Trophoblast cell (in vitro differentiated cells and primary cell): ENCODE results near the gene ZFAND4.

ENCODE experiments used
- DNase-seq, 2 donors: peaks; one replicate each; pipeline ENCODE4 v3.0.0-alpha.2; 2016
- H2AFZ ChIP-seq: 2 replicates; pipeline ENCODE4 v1.6.1; 2013; ENCODE audit warnings: low read length, moderate library complexity, mild to moderate bottlenecking; ENCODE audit not compliant: insufficient read depth, poor library complexity
- H2AK5ac ChIP-seq: 2 replicates; pipeline ENCODE4 v1.6.1; 2013; ENCODE audit warnings: mild to moderate bottlenecking, low read length
- H2BK120ac ChIP-seq: 2 replicates; pipeline ENCODE4 v1.6.1; 2013; ENCODE audit warnings: low read length, mild to moderate bottlenecking, moderate library complexity; ENCODE audit not compliant: insufficient read depth, poor library complexity
- H2BK12ac ChIP-seq: 2 replicates; pipeline ENCODE4 v1.6.1; 2013; ENCODE audit warnings: mild to moderate bottlenecking, low read length, moderate library complexity
- H2BK5ac ChIP-seq: 2 replicates; pipeline ENCODE4 v1.6.1; 2013; ENCODE audit warnings: low read length, low read depth, moderate library complexity, mild to moderate bottlenecking; ENCODE audit not compliant: poor library complexity
- H3K14ac ChIP-seq: 2 replicates; pipeline ENCODE4 v1.6.1; 2013; ENCODE audit warnings: mild to moderate bottlenecking, low read length
- H3K18ac ChIP-seq: 2 replicates; pipeline ENCODE4 v1.6.1; 2013; ENCODE audit warnings: mild to moderate bottlenecking, low read length
- H3K23ac ChIP-seq: 2 replicates; pipeline ENCODE4 v1.6.1; 2013; ENCODE audit warnings: low read length
- H3K27ac ChIP-seq: 2 replicates; pipeline ENCODE4 v1.5.1; 2013; ENCODE audit warnings: low read depth, mild to moderate bottlenecking, inconsistent platforms, low read length, moderate library complexity
- H3K27me3 ChIP-seq: 2 replicates; pipeline ENCODE4 v1.6.1; 2013; ENCODE audit warnings: inconsistent platforms, mild to moderate bottlenecking, low read length, moderate library complexity; ENCODE audit not compliant: insufficient read depth
- H3K36me3 ChIP-seq, 2 experiments: 1 replicate in 1 of 2; 2 replicates in 1 of 2; pipeline ENCODE4 v1.6.1; 2013; ENCODE audit warnings: low read length in 2 of 2, mild to moderate bottlenecking in 2 of 2, moderate library complexity in 1 of 2; ENCODE audit not compliant: insufficient read depth in 2 of 2, control insufficient read depth in 1 of 2
- H3K4ac ChIP-seq: 2 replicates; pipeline ENCODE4 v1.6.1; 2013; ENCODE audit warnings: low read depth, mild to moderate bottlenecking, low read length, moderate library complexity
- H3K4me1 ChIP-seq, 2 experiments: 1 replicate in 1 of 2; 2 replicates in 1 of 2; pipeline ENCODE4 v1.6.1; 2013; ENCODE audit warnings: low read length in 2 of 2, mild to moderate bottlenecking in 2 of 2, moderate library complexity in 1 of 2; ENCODE audit not compliant: insufficient read depth in 2 of 2, control insufficient read depth in 1 of 2
- H3K4me2 ChIP-seq: 2 replicates; pipeline ENCODE4 v1.6.1; 2013; ENCODE audit warnings: inconsistent platforms, mild to moderate bottlenecking, low read length, moderate library complexity
- H3K4me3 ChIP-seq: 2 replicates; pipeline ENCODE4 v1.5.1; 2013; ENCODE audit warnings: mild to moderate bottlenecking, low read depth, low read length, inconsistent platforms
- H3K79me1 ChIP-seq: one replicate; pipeline ENCODE4 v1.6.1; 2013; ENCODE audit warnings: low read length
- H3K79me2 ChIP-seq: 2 replicates; pipeline ENCODE4 v1.6.1; 2013; ENCODE audit warnings: low read length, mild to moderate bottlenecking; ENCODE audit not compliant: control insufficient read depth, insufficient read depth, poor library complexity
- H3K9ac ChIP-seq: 2 replicates; pipeline ENCODE4 v1.6.1; 2013; ENCODE audit warnings: mild to moderate bottlenecking, low read length
- H3K9me3 ChIP-seq: 2 replicates; pipeline ENCODE4 v1.6.1; 2013; ENCODE audit warnings: low read depth, mild to moderate bottlenecking, control low read depth, inconsistent platforms, low read length; ENCODE audit not compliant: insufficient read depth
- H4K12ac ChIP-seq: 2 replicates; pipeline ENCODE4 v1.6.1; 2013; ENCODE audit warnings: low read depth, mild to moderate bottlenecking, low read length, moderate library complexity
- H4K8ac ChIP-seq: 2 replicates; pipeline ENCODE4 v1.6.1; 2013; ENCODE audit warnings: low read depth, mild to moderate bottlenecking, low read length, moderate library complexity
- H4K91ac ChIP-seq: one replicate; pipeline ENCODE4 v1.6.1; 2013; ENCODE audit warnings: low read depth, mild to moderate bottlenecking, low read length, moderate library complexity
- WGBS: extraction: QIAGEN DNeasy Blood & Tissue Kit; methylation state at CpG from one replicate; pipeline ENCODE4 v1.1.7; 2013; ENCODE audit warnings: missing lambda C conversion rate; ENCODE audit not compliant: insufficient read length, insufficient coverage; ENCODE audit errors: extremely low coverage; 5-methylcytosine and 5-hydroxymethylcytosine counted together

ZFAND4 gene

GRCh38 chr10:45592432-45592831 lies 80.1 kb downstream of the ZFAND4 start:
- DNase-seq = no peak
- H3K4me1 ChIP-seq = no peaks in the 10 kb centered on the region
- H3K79me2 ChIP-seq = peaks cover 3% of the 10 kb centered on the region
- no peak overlapping the region for H3K23ac ChIP-seq
- H2BK12ac ChIP-seq = no peak overlapping the region
- no peak overlapping the region for H4K12ac ChIP-seq
- H3K18ac ChIP-seq = no peak overlapping the region
- no peak overlapping the region for H2BK120ac ChIP-seq
- H4K8ac ChIP-seq = no peak overlapping the region
- H3K36me3 ChIP-seq = no peaks in the 10 kb centered on the region
- H2AFZ ChIP-seq = no peak overlapping the region
- H3K27ac ChIP-seq = no peak overlapping the region
- H3K79me1 ChIP-seq = peaks cover 4% of the 10 kb centered on the region
- no CpG with 5 or more reads among the region's 4 CpGs for WGBS
- H3K4ac ChIP-seq = no peak overlapping the region
- no peak overlapping the region for H3K14ac ChIP-seq
- H4K91ac ChIP-seq = no peak overlapping the region
- no peaks in the 10 kb centered on the region for H3K27me3 ChIP-seq
- H3K9me3 ChIP-seq = no peaks in the 10 kb centered on the region
- H3K4me2 ChIP-seq = no peak overlapping the region
- H3K9ac ChIP-seq = no peak overlapping the region
- no peak overlapping the region for H2BK5ac ChIP-seq
- no peak overlapping the region for H3K4me3 ChIP-seq
- no peak overlapping the region for H2AK5ac ChIP-seq

- Histone ChIP-seq H2BK120ac (no peak overlapping the region), H3K4me2 (no peak overlapping the region), H3K4me1 (no peaks in the 10 kb centered on the region), H4K12ac (no peak overlapping the region), H2AFZ (no peak overlapping the region), H4K91ac (no peak overlapping the region), H3K4me3 (no peak overlapping the region), H2BK12ac (no peak overlapping the region), H4K8ac (no peak overlapping the region), H3K79me1 (peaks cover 4% of the 10 kb centered on the region), H3K9ac (no peak overlapping the region), H3K14ac (no peak overlapping the region), H3K27ac (no peak overlapping the region), H3K79me2 (peaks cover 3% of the 10 kb centered on the region), H3K18ac (no peak overlapping the region), H2BK5ac (no peak overlapping the region), H3K9me3 (no peaks in the 10 kb centered on the region), H2AK5ac (no peak overlapping the region), H3K23ac (no peak overlapping the region), H3K27me3 (no peaks in the 10 kb centered on the region), H3K36me3 (no peaks in the 10 kb centered on the region), H3K4ac (no peak overlapping the region)
- no CpG with 5 or more reads among the region's 2 CpGs for WGBS
- no peak for DNase-seq
Observed at GRCh38 chr10:45591280-45591679, 81.3 kb downstream of the ZFAND4 start.

GRCh38 chr10:45589868-45590267 lies 82.7 kb downstream of the ZFAND4 start:
- no peak overlapping the region for H2AK5ac ChIP-seq
- no peak for DNase-seq
- no peak overlapping the region for H3K23ac ChIP-seq
- no peak overlapping the region for H2BK120ac ChIP-seq
- no peak overlapping the region for H3K4me3 ChIP-seq
- no peak overlapping the region for H2BK5ac ChIP-seq
- H2BK12ac ChIP-seq = no peak overlapping the region
- H3K14ac ChIP-seq = no peak overlapping the region
- no peak overlapping the region for H3K4me2 ChIP-seq
- no peak overlapping the region for H3K27ac ChIP-seq
- no peak overlapping the region for H2AFZ ChIP-seq
- H3K4ac ChIP-seq = no peak overlapping the region
- H3K79me2 ChIP-seq = peaks cover 3% of the 10 kb centered on the region
- no peak overlapping the region for H4K91ac ChIP-seq
- no peak overlapping the region for H3K9ac ChIP-seq
- H3K9me3 ChIP-seq = no peaks in the 10 kb centered on the region
- H3K36me3 ChIP-seq = no peaks in the 10 kb centered on the region
- H4K8ac ChIP-seq = no peak overlapping the region
- no peak overlapping the region for H3K18ac ChIP-seq
- no peaks in the 10 kb centered on the region for H3K27me3 ChIP-seq
- no CpG with 5 or more reads among the region's 2 CpGs for WGBS
- peaks cover 4% of the 10 kb centered on the region for H3K79me1 ChIP-seq
- H4K12ac ChIP-seq = no peak overlapping the region
- no peaks in the 10 kb centered on the region for H3K4me1 ChIP-seq

- Histone ChIP-seq H2AFZ (no peak overlapping the region), H3K4me1 (no peaks in the 10 kb centered on the region), H4K8ac (no peak overlapping the region), H4K91ac (no peak overlapping the region), H2BK12ac (no peak overlapping the region), H3K4ac (no peak overlapping the region), H3K9me3 (no peaks in the 10 kb centered on the region), H3K4me3 (no peak overlapping the region), H3K79me1 (no peaks in the 10 kb centered on the region), H4K12ac (no peak overlapping the region), H2AK5ac (no peak overlapping the region), H3K23ac (no peak overlapping the region), H3K4me2 (no peak overlapping the region), H3K27me3 (no peaks in the 10 kb centered on the region), H3K9ac (no peak overlapping the region), H3K27ac (no peak overlapping the region), H3K79me2 (no peaks in the 10 kb centered on the region), H3K36me3 (no peaks in the 10 kb centered on the region), H3K14ac (no peak overlapping the region), H2BK120ac (no peak overlapping the region), H2BK5ac (no peak overlapping the region), H3K18ac (no peak overlapping the region)
- DNase-seq = no peak
Observed at GRCh38 chr10:45589009-45589408, 83.6 kb downstream of the ZFAND4 start.
